ENCODE results near the gene RNF44.
"Not testable (repeated sequence)": the region's sequence is repeated elsewhere in the genome, so short reads cannot be mapped to it uniquely, and the experiment has no call there.

RNF44 gene

GRCh38 chr5:176519810-176520720 lies 17.1 kb downstream of the RNF44 start:
- DNase-seq (ENCODE audit: low spot score): no peak

GRCh38 chr5:176517053-176517661 lies 20.0 kb downstream of the RNF44 start:
- DNase-seq (ENCODE audit: low spot score): no peak

DNA sequence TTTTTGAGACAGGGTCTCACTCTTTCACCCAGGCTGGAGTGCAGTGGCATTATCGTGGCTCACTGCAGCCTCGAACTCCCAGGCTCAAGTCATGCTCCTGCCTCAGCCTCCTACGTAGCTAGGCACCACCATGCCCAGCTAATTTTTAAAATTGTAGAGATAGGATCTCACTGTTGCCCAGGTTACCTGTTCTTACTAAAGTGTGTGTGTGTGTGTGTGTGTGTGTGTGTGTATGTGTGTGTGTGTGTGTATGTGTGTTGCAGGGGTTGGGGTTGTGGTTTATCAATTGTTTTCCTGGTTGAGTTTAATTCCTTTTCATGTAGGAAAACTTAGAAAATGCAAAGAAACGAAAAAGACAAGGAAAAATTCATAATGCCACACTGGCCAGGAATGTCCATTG lies 21.8 kb downstream of the RNF44 start:
- DNase-seq (ENCODE audit: low spot score): no peak

GRCh38 chr5:176514244-176514950 lies 22.8 kb downstream of the RNF44 start:
- DNase-seq (ENCODE audit: low spot score): no peak

- DNase-seq (ENCODE audit: low spot score): no peak
Observed at GRCh38 chr5:176513788-176514187, 23.4 kb downstream of the RNF44 start.

DNA sequence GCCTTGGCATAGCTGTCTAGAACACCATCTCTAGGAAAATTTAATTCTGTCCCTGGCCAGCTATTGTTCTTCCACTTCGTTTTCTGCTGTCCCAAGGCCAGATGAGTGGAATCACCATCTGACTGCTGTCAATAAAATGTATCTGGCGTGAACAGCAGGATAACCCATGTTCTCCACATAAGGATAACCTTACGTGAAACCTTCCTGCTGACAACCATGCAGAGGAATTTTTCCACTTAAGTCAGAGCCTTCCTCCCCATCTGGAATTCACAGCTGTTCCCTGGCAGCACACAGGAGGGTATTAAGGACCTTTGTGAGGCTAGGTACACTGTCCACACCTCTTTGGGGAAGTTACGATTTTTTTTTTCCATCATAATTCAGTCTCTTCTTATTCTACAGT lies 28.6 kb downstream of the RNF44 start:
- DNase-seq (ENCODE audit: low spot score): no peak

- DNase-seq (ENCODE audit: low spot score): no peak
Observed at GRCh38 chr5:176507911-176508310, 29.3 kb downstream of the RNF44 start.

DNA sequence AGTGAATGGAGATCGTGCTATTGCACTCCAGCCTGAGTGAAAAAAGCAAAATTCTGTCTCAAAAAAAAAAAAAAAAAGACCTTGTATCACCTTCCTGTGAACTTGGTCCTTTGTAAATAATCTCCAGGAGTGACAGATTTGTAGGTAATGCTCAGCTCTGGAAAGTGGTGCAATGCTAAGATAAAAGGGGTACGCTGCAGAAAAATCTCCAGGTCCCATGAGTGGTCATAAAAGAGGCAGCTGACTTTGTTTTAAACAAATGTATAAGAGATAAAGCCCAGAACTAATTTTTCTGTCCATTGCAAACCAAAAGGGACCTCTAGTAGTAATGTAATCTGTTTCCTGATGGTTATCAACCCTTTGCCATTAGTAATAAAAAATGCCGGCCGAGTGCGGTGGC lies 33.7 kb downstream of the RNF44 start:
- DNase-seq (ENCODE audit: low spot score): no peak

DNA sequence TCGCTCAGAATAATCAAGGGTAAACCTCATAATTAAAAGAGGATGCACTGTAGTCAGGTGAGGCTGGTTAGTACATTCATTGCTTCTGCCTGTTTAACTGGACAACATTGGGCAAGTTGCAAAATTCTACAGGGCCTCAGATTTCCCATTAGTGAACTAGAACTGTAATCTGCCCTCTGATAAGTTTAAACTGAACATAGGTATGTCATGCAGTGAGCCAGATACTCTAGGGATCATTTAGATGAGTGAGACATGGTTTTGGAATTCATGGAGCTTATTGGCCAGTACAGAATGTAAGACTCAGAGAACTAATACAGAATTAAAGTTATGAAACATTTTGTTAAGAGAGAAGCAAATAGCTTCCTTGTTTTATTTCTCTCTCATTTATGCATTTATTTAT lies 35.9 kb downstream of the RNF44 start:
- no peak for DNase-seq (ENCODE audit: low spot score)

DNA sequence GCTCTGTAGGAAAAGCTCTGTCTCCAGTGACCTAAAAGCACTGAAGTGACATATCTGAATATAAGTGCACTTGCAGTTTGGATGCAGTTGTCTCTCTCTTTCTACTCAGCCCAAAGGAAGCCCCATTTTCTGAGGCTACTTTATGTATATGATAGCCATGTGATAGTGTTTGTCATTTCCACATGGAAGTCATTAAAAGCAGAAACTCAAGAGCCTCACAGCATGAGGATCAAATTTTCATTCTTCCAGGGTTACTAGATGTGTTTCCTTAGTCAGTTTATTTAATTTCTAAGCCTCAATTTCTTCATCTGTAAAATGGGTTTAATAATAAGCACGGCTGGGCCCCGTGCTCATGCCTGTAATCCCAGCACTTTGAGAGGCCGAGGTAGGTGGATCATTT lies 36.7 kb downstream of the RNF44 start:
- no peak for DNase-seq (ENCODE audit: low spot score)

GRCh38 chr5:176499273-176499672 lies 37.9 kb downstream of the RNF44 start:
- no peak for DNase-seq (ENCODE audit: low spot score)

- no peak for DNase-seq (ENCODE audit: low spot score)
Observed at GRCh38 chr5:176497852-176498251, 39.4 kb downstream of the RNF44 start.

- no peak for DNase-seq (ENCODE audit: low spot score)
Observed at GRCh38 chr5:176492431-176492830, 44.8 kb downstream of the RNF44 start.

- no peak for DNase-seq (ENCODE audit: low spot score)
Observed at GRCh38 chr5:176491901-176492300, 45.3 kb downstream of the RNF44 start.

- no peak for DNase-seq (ENCODE audit: low spot score)
Observed at GRCh38 chr5:176491101-176491502, 46.1 kb downstream of the RNF44 start.

- DNase-seq (ENCODE audit: low spot score): no peak
Observed at GRCh38 chr5:176490301-176490700, 46.9 kb downstream of the RNF44 start.

DNA sequence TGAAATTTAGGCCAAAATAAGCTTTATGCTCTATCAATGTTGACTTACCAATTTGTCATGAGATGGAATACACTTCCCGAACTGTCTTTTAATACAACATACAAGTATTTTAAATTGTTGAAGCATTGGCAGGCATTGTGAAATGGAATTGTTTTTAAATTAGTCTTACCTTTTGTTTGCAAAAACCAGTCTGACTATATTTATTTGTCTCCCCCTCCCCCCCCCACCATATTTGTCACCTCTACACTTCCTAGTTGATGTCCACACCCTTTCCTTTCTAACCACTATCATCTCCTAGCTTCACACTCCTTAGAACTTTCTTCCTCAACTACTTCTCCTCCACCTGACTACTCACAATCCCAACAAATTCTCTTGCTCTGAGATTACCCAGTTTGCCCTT lies 48.1 kb downstream of the RNF44 start:
- DNase-seq (ENCODE audit: low spot score): no peak

GRCh38 chr5:176487160-176487559 lies 50.0 kb downstream of the RNF44 start:
- DNase-seq (ENCODE audit: low spot score): not testable (repeated sequence)

- no peak for DNase-seq (ENCODE audit: low spot score)
Observed at GRCh38 chr5:176486189-176486757, 50.9 kb downstream of the RNF44 start.

DNA sequence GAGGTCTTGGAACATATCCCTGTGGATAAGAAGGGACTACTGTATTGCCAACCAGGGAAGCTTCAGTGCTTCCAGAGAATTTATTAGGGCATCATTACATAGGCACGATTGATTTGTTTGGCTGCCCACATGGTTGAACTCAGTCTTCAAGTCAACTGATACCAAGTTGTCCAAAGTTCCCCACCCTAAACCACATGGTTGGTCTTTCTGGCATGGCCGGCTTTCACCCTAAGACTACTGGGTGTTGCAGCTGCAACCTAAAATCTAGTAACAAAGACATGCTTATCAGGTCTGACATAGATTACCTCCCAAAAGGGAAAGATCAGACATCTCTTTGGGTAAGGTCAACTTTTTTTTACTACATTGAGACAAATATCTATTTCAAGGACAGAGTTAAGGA lies 52.0 kb downstream of the RNF44 start:
- DNase-seq (ENCODE audit: low spot score): no peak

- no peak for DNase-seq (ENCODE audit: low spot score)
Observed at GRCh38 chr5:176481711-176482110, 55.5 kb downstream of the RNF44 start.

Measured in hematopoietic multipotent progenitor cell treated with erythropoietin and hydrocortisone succinate and interleukin-3 and kit ligand, for 17 days (in vitro differentiated cells).